ENCODE measurements around the gene MAN1B1. TPM values are rescaled to one million over a fixed set of nuclear protein-coding genes. Genes with fewer than 3 reads are reported as not detected.

The MAN1B1 gene
- total and polyA plus RNA-seq, 2 donors (not counting 3 experiments of a cell fraction or from before 2014, with no cell fraction given) = 75.3 to 83.3 TPM

DNA sequence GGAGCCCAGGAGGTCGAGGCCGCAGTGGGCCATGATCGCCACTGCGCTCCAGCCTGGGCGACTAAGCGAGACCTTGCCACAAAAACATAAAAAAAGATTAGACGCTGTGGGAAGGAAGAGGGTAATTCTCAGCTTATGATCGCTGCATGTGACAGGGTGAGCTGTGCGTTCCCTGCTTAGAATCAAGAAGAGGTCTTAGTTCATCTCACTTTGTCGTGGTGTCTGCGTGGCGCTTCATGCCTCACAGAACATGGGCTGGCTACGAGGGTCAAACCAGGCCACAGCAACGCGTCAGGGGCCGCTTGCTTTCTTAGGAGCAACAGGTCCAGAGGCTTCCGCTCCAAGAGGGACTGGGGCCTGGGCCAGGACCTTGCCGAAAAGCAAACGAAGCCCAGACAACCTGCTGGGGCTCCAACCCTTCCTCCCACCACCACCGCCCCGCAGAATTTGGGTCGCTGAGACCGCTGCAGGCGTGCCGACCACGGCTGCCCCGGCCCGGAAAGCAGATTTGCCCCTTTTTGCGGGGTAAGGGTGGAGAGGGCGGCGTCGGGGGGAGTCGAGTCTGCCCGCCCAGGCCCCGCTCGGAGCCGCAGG, 42.2 kb downstream of the MAN1B1 start:
- dilution Hi-C loops (cut with MboI; ENCODE audit: extremely low pct_ligation_motif_present, low sequenced_read_pairs) (no loop called here), intact Hi-C loops (cut with micrococcal nuclease) (loop anchor here (1.0 kb wide), 1 partner anchor 71 kb away; the partner anchor contains the start of gene TPRN)
- CTCF ChIA-PET = interaction anchor here (0.9 to 3.3 kb wide), 9 partner anchors 8 to 108 kb away, joined by 3 to 17 read pairs (median 6); partner anchors contain the start of genes GRIN1 and RNF224
- FAIRE-seq = peak; percentile 49
- peaks cover 20% of the 10 kb centered on the region for H3K79me2 ChIP-seq (ENCODE audit: control insufficient read depth, insufficient read depth, low read length)
- BruUV-seq (replicated peaks) = TSS peak; percentile 48
- H3K36me3 ChIP-seq (ENCODE audit: control insufficient read depth in 2 of 2, extremely low read depth in 1 of 2, insufficient read depth in 2 of 2, low read length in 2 of 2) = no peaks in the 10 kb centered on the region
- no peak for DNase-seq (ENCODE audit: low read depth, low spot score)
- no peaks in the 10 kb centered on the region for H3K9me3 ChIP-seq (replicated peaks; ENCODE audit: control insufficient read depth, insufficient read depth, low read length)
- POLR2A ChIA-PET = interaction anchor here (0.9 to 1.1 kb wide), 4 partner anchors 72 to 112 kb away, joined by 3 to 9 read pairs (median 6); partner anchors contain the start of genes NPDC1, TPRN and TUBB4B
- H3K4me3 ChIP-seq (replicated peaks in 1 of 3; ENCODE audit: insufficient read depth in 1 of 3, low read depth in 1 of 3, low read length in 3 of 3) = peak overlapping the region; percentile 39 to 63 (median 51)
- no peaks in the 10 kb centered on the region for H3K9me1 ChIP-seq (replicated peaks; ENCODE audit: control insufficient read depth, extremely low read depth, insufficient read depth, low read length)
- H2AFZ ChIP-seq (ENCODE audit: low read depth, low read length) = peak overlapping the region; percentile 85
- peak overlapping the region; percentile 68 for H3K4me2 ChIP-seq (ENCODE audit: insufficient read depth, low read length)
- no peaks in the 10 kb centered on the region for H3K27me3 ChIP-seq (ENCODE audit: control insufficient read depth in 2 of 2, insufficient read depth in 2 of 2, low read length in 2 of 2)
- H4K20me1 ChIP-seq (replicated peaks; ENCODE audit: control insufficient read depth, extremely low read depth, insufficient read depth, low read length) = no peaks in the 10 kb centered on the region
- H3K9ac ChIP-seq (replicated peaks; ENCODE audit: extremely low read depth, insufficient read depth, low read length) = peak overlapping the region; percentile 69
- peaks cover 26% of the 10 kb centered on the region for H3K4me1 ChIP-seq (ENCODE audit: control insufficient read depth, extremely low read depth, insufficient read depth, low read length)
- no peak for TF ChIP-seq MYC (IDR thresholded peaks at IDR 0.05; ENCODE audit: low read depth, low read length)
- no peak for TF ChIP-seq FOS (IDR thresholded peaks at IDR 0.05; ENCODE audit: borderline replicate concordance, insufficient read depth, low read length)
- TF ChIP-seq EZH2 (IDR thresholded peaks at IDR 0.05; ENCODE audit: borderline replicate concordance, low read depth, low read length, severe bottlenecking) = no peak
- TF ChIP-seq, protein P1, sequence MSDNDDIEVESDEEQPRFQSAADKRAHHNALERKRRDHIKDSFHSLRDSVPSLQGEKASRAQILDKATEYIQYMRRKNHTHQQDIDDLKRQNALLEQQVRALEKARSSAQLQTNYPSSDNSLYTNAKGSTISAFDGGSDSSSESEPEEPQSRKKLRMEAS (IDR thresholded peaks at IDR 0.05; ENCODE audit: insufficient read depth, insufficient read length) = no peak
- TF ChIP-seq GATA2 (IDR thresholded peaks at IDR 0.05; ENCODE audit: insufficient read depth, insufficient read length, low read depth, low read length) = no peak
- no peak for TF ChIP-seq POLR2AphosphoS5 (IDR thresholded peaks at IDR 0.05; ENCODE audit: insufficient read depth, low read depth, low read length)
- TF ChIP-seq, protein P2, sequence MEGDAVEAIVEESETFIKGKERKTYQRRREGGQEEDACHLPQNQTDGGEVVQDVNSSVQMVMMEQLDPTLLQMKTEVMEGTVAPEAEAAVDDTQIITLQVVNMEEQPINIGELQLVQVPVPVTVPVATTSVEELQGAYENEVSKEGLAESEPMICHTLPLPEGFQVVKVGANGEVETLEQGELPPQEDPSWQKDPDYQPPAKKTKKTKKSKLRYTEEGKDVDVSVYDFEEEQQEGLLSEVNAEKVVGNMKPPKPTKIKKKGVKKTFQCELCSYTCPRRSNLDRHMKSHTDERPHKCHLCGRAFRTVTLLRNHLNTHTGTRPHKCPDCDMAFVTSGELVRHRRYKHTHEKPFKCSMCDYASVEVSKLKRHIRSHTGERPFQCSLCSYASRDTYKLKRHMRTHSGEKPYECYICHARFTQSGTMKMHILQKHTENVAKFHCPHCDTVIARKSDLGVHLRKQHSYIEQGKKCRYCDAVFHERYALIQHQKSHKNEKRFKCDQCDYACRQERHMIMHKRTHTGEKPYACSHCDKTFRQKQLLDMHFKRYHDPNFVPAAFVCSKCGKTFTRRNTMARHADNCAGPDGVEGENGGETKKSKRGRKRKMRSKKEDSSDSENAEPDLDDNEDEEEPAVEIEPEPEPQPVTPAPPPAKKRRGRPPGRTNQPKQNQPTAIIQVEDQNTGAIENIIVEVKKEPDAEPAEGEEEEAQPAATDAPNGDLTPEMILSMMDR (IDR thresholded peaks at IDR 0.05; ENCODE audit: extremely low read depth in 1 of 2, insufficient read depth in 1 of 2, low read depth in 1 of 2, low read length in 2 of 2) = no peak
- TF ChIP-seq JUN (IDR thresholded peaks at IDR 0.05; ENCODE audit: borderline replicate concordance, insufficient read depth, insufficient read length, low read depth) = no peak
- no peak for TF ChIP-seq POLR2A (IDR thresholded peaks at IDR 0.05; ENCODE audit: low read depth, low read length)
- peak overlapping the region; percentile 10 for H3K27ac ChIP-seq (ENCODE audit: insufficient read depth, low read depth, low read length)

All from endothelial cell of umbilical vein (primary cell).